Right lobe of liver (tissue), 6 donors: ENCODE data around the gene BIN2. TPM values are rescaled to one million over a fixed set of nuclear protein-coding genes. Genes with fewer than 3 reads are reported as not detected.

Experiments used
- ATAC-seq, 4 donors: fragments of 200-7000 bp; cut with Tn5 transposase; one replicate each; pipeline ENCODE4 v1.9.1; 2020; ENCODE audit warnings: mild to moderate bottlenecking in 4 of 4, moderate library complexity in 4 of 4
- DNase-seq, 3 donors: peaks; one replicate each; pipeline ENCODE4 v3.0.0-alpha.2; 2020
- H3K27ac ChIP-seq, 3 donors: fragments of 200-600 bp; one replicate each; pipeline ENCODE4 v1.8.0; 2022
- H3K27me3 ChIP-seq, 2 donors: fragments of 200-600 bp; one replicate each; pipeline ENCODE4 v1.8.0; 2022
- H3K36me3 ChIP-seq, 4 donors: fragments of 200-600 bp; sonication (generic) in 1 of 4; one replicate each; pipeline versions ENCODE4 v1.5.1 to v1.8.0; 2017 to 2022; ENCODE audit warnings: control low read depth in 1 of 4
- H3K4me1 ChIP-seq, 4 donors: fragments of 200-600 bp; sonication (generic) in 1 of 4; one replicate each; pipeline versions ENCODE4 v1.5.1 to v1.8.0; 2017 to 2022; ENCODE audit warnings: control low read depth in 1 of 4
- H3K4me3 ChIP-seq, 3 donors: fragments of 200-600 bp; one replicate each; pipeline ENCODE4 v1.8.0; 2022
- H3K9me3 ChIP-seq, 4 donors: fragments of 200-600 bp; sonication (generic) in 1 of 4; one replicate each; pipeline versions ENCODE4 v1.5.1 to v1.8.0; 2017 to 2022; ENCODE audit warnings: control low read depth in 1 of 4
- POLR2A ChIP-seq: fragments of 450-650 bp; IDR thresholded peaks from one replicate; pipeline ENCODE4 v1.6.1; 2017; ENCODE audit warnings: antibody characterized with exemption, mild to moderate bottlenecking
- WGBS: methylation state at CpG from one replicate; pipeline ENCODE4 v1.1.6; 2018; ENCODE audit warnings: low coverage, low lambda C conversion rate; ENCODE audit not compliant: insufficient coverage; ENCODE audit errors: missing lambda C conversion rate; 5-methylcytosine and 5-hydroxymethylcytosine counted together
- intact Hi-C, 2 donors: fragments of 100-400 bp; cut with DNase I; formaldehyde crosslinking; loops; one replicate each; pipeline versions ENCODE4 v1.11.2 to v1.14.1; 2022
- total RNA-seq, 6 experiments: library from RNA; depleted of rRNA in 2 of 6; stranded (reverse); fragments of >200 nt in 2 of 6; fragmentation: NEBNext Ultra II Directional in 3 of 6; extraction: Animal tissue kit (Norgen Biotek cat#: 25700) in 3 of 6; gene quantifications; one replicate each; pipeline versions ENCODE4 v1.1.0 to v1.2.4, GENCODE V29; 2016 to 2023
- TF ChIP-seq, protein P1 (sequence below), 4 donors: fragments of 200-600 bp in 3 of 4; fragments of 450-650 bp in 1 of 4; IDR thresholded peaks; one replicate each; pipeline versions ENCODE4 v1.5.1 to v1.8.0; 2016 to 2022; ENCODE audit warnings: antibody characterized with exemption in 4 of 4, mild to moderate bottlenecking in 2 of 4
- donor health status: DM: no; HTN: yes; CAD: no.
- donor health status: DM: no; HTN: no; CAD: no.
- donor health status: DM: no; HTN: no; CAD: no.
- donor health status: DM: no; HTN: yes; CAD: no.
- donor health status: DM: no; HTN: yes; CAD: no.

Gene BIN2
- total RNA-seq, 6 experiments from 2014 or later: 2.3 to 5.8 (median 3.7) TPM

DNA sequence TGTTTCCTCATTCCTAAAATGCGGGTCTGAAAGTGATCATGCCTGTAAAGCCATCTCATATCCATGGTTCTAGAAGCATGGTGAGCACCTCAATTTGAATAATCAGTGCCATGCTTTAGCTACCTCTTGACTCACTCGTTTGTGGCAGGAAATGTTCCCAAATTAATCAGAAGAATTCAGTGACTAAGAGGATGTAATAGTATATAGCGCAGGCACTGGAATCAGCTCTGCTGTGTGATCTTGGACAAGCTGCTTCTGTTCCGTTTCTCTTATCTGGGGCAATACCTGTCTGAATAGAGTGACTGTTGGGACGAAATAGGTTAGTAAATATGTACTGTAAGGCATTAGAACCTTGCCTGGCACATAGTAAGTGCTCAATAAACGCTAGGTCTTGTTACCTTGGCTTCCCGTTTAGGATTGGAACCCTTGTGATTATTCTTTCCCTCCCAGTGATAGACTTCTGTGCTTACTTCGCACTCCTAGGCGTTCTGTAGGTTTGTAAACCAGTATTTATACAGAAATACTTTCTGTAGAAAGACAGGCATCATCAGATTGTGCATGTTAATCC, 52.9 kb downstream of the BIN2 start:
- Histone ChIP-seq H3K36me3 (no peaks in the 10 kb centered on the region), H3K9me3 (no peaks in the 10 kb centered on the region), H3K27me3 (no peaks in the 10 kb centered on the region), H3K4me3 (peak overlapping the region; percentile 66 to 77 (median 76)), H3K4me1 (peaks cover 0 to 6% (median 2%) of the 10 kb centered on the region in 4 donors), H3K27ac (peak overlapping the region; percentile 56 to 82 (median 76))
- TF ChIP-seq POLR2A: no peak
- TF ChIP-seq, protein P1, sequence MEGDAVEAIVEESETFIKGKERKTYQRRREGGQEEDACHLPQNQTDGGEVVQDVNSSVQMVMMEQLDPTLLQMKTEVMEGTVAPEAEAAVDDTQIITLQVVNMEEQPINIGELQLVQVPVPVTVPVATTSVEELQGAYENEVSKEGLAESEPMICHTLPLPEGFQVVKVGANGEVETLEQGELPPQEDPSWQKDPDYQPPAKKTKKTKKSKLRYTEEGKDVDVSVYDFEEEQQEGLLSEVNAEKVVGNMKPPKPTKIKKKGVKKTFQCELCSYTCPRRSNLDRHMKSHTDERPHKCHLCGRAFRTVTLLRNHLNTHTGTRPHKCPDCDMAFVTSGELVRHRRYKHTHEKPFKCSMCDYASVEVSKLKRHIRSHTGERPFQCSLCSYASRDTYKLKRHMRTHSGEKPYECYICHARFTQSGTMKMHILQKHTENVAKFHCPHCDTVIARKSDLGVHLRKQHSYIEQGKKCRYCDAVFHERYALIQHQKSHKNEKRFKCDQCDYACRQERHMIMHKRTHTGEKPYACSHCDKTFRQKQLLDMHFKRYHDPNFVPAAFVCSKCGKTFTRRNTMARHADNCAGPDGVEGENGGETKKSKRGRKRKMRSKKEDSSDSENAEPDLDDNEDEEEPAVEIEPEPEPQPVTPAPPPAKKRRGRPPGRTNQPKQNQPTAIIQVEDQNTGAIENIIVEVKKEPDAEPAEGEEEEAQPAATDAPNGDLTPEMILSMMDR (IDR thresholded peaks at IDR 0.05): no peak
- 39% methylated on average over 9 of the region's 9 CpGs for WGBS
- DNase-seq (no peak), ATAC-seq (peak in 3 of 4 donors; percentile 7 to 55 (median 27))
- intact Hi-C loops: loop anchor here in 1 of 2 donors (5.0 kb wide), 1 partner anchor 71 kb away; no protein-coding TSS in a partner anchor

DNA sequence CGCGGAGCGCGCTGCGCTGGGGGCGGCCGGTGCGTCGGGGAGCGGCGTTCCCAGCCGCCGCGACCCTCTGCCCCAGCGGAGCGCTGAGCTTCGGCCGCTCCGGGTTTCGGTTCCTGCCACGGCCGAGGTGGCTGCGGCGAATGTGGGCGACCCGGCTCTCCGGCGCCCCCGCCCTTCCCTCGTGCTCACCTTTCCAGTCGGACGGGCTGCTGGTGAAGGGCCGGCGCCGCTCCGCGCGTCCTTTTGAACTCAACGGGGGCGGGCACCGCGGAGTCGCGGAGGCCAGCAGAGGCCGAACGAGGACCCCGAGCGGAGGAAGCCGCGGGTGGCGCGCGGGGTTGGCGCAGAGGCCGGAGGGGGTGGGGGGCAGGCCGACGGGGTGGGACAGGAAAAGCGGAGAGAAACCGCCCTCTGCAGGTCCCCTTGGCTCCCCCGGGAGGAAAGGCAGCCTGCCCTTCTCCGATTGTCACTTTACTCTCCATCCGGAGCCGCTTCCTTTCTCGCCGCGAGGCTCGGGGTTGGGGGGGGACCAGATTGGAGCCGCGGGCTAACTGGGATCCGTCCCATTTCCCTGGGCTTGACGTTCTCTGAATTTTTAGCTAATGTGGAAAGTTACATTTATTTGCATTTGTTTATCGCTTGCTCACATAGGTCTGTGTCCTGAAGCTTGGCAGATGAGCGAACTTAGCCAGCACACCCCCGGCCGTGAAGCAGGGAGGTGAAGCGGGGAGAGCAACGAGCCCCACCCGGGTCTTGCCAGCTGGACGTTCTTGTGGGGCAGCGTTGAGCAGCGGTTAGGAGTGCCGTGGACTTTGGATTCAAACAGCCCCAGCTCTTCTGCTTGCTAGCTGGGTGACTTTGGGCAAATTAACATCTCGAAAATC, 53.7 kb downstream of the BIN2 start, which contains the start of gene SMAGP:
Gene SMAGP (minus strand): TSS at position 349 of the 884 bp plus-strand sequence. CDS start 1,137 bp downstream, outside the sequence.
- DNase-seq: peak; percentile 77 to 81 (median 78)
- H3K9me3 ChIP-seq: no peaks in the 10 kb centered on the region
- ATAC-seq: peak; percentile 76 to 85 (median 80)
- intact Hi-C loops: loop anchor here in 1 of 2 donors (5.0 kb wide), 1 partner anchor 72 kb away; no protein-coding TSS in a partner anchor
- H3K36me3 ChIP-seq: no peaks in the 10 kb centered on the region
- no peaks in the 10 kb centered on the region for H3K27me3 ChIP-seq
- peak within 1 kb of the TSS; percentile 56 to 82 (median 76) for H3K27ac ChIP-seq
- peak within 1 kb of the TSS; percentile 66 to 77 (median 76) for H3K4me3 ChIP-seq
- peaks cover 0 to 6% (median 2%) of the 10 kb centered on the region in 4 donors for H3K4me1 ChIP-seq
- 1% methylated on average over 14 of the region's 83 CpGs for WGBS
- TF ChIP-seq, protein P1 (IDR thresholded peaks at IDR 0.05): no peak
- TF ChIP-seq POLR2A: peak; percentile 72

DNA sequence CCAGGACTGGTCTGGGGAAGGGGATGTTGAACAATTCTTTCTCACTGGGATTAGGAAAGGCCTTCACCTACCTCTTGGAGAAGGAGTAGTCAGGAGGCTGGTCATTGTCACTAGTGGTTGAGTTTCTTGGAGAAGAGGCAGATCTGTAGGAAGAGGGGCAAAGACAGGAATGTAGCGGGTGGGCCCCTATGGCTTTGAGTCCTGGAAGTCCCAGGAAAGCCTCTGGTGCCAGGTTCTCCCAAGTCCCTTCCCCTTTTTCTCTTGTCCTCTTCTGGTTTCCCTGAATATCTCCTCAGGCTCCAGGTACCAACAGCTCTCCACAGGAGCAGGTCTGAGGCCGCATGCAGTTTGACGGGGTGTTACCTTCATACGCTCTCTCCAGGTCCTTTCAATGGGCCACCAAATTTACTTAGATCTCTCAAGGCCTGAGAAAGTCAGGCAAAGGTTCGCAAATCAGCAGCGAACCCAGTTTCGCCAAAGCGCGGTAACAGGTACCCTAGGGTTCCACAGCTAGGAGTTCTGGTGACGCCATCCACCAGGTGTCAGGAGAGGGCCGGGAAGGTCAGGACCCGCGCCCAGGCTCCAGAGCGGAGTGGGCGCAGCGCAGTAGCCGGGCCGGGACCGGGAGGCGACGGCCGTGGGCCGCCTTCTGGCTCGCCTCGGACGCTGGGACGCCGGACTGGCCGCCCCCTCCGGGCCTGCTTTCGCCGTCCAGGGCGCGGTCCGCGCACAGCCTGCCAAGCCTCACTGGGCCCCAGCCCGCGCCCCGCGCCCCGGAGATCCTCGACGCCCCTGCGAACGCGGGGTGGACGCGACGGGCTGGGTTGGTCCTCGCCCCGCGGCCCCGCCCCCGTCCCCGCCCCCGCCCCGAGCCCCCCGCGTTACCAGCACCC, 54.6 kb downstream of the BIN2 start:
- peak; percentile 81 to 93 (median 84) for ATAC-seq
- 24% methylated on average over 9 of the region's 59 CpGs for WGBS
- Histone ChIP-seq H3K36me3 (no peaks in the 10 kb centered on the region), H3K9me3 (no peaks in the 10 kb centered on the region), H3K27me3 (no peaks in the 10 kb centered on the region), H3K4me1 (peaks cover 0 to 6% (median 2%) of the 10 kb centered on the region in 4 donors), H3K4me3 (peak overlapping the region; percentile 66 to 77 (median 76)), H3K27ac (peak overlapping the region; percentile 56 to 82 (median 76))
- peak; percentile 77 to 83 (median 79) for DNase-seq
- intact Hi-C loops: loop anchor here in 1 of 2 donors (5.0 kb wide), 1 partner anchor 73 kb away; no protein-coding TSS in a partner anchor
- no peak for TF ChIP-seq POLR2A
- TF ChIP-seq, protein P1 (IDR thresholded peaks at IDR 0.05): peak; percentile 40 to 56 (median 52)

DNA sequence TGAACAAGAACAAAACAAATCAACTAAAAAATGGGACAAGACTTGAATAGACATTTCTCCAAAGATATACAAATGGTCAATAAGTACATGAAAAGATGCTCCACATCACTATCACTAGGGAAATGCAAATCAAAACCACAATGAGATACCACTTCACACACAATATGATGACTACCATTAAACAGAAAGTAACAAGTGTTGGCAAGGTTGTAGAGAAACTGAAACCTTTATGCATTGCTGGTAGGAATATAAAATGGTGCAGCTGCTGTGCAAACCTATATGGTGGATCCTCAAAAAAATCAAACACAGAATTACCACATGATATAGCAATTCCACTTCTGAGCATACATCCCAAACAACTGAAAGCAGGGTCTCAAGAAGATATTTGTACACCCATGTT, 59.0 kb downstream of the BIN2 start:
- ATAC-seq (no peak), DNase-seq (no peak)
- Histone ChIP-seq H3K4me3 (no peak overlapping the region), H3K9me3 (no peaks in the 10 kb centered on the region), H3K27ac (no peak overlapping the region), H3K4me1 (peaks cover 0 to 6% (median 0%) of the 10 kb centered on the region in 4 donors), H3K27me3 (no peaks in the 10 kb centered on the region), H3K36me3 (no peaks in the 10 kb centered on the region)
- intact Hi-C loops: no loop called here
- TF ChIP-seq, protein P1 (IDR thresholded peaks at IDR 0.05): no peak
- no peak for TF ChIP-seq POLR2A
